ENCODE measurements around the gene CD207. TPM values are rescaled to one million over a fixed set of nuclear protein-coding genes. Genes with fewer than 3 reads are reported as not detected.

The CD207 gene
- total and polyA plus RNA-seq, 4 donors = 0.06 to 1.8 (median 0.49) TPM

DNA sequence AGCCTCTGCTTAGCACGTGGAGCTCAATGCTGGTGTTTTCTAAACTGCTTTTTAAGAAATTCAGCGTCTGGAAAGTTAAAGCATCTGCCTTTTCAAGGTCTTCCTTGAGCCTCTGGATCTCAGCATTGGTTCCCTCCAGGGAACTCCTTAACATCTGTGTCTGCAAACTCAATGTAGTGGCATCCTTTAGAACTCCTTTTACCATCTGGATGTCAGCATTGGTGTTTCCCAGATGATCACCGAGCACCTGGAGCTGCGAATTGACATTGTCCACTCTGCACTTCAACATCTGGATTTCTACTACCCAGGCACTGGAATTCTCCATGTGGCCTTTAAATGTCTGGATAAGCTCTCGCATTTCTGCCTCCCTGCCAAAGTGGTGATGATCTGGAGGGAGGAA is 18.9 kb downstream of the CD207 start:
- no peak overlapping the region for H3K27ac ChIP-seq (ENCODE audit: low read depth in 1 of 2, low read length in 1 of 2)
- H3K9me3 ChIP-seq (ENCODE audit: control insufficient read depth in 4 of 4, insufficient read depth in 3 of 4, low read length in 3 of 4) = no peaks in the 10 kb centered on the region
- H3K27me3 ChIP-seq (ENCODE audit: control insufficient read depth in 3 of 3, insufficient read depth in 3 of 3, low read length in 2 of 3) = peaks cover 0 to 4% (median 3%) of the 10 kb centered on the region in 3 donors
- H3K4me1 ChIP-seq (ENCODE audit: control insufficient read depth in 5 of 5, insufficient read depth in 5 of 5, low read length in 5 of 5) = no peaks in the 10 kb centered on the region
- H3K36me3 ChIP-seq (ENCODE audit: control insufficient read depth in 4 of 4, insufficient read depth in 4 of 4, low read length in 4 of 4) = no peaks in the 10 kb centered on the region
- WGBS, 2 donors = 76 to 89% methylated on average over 5 of the region's 5 CpGs
- TF ChIP-seq, protein P1, sequence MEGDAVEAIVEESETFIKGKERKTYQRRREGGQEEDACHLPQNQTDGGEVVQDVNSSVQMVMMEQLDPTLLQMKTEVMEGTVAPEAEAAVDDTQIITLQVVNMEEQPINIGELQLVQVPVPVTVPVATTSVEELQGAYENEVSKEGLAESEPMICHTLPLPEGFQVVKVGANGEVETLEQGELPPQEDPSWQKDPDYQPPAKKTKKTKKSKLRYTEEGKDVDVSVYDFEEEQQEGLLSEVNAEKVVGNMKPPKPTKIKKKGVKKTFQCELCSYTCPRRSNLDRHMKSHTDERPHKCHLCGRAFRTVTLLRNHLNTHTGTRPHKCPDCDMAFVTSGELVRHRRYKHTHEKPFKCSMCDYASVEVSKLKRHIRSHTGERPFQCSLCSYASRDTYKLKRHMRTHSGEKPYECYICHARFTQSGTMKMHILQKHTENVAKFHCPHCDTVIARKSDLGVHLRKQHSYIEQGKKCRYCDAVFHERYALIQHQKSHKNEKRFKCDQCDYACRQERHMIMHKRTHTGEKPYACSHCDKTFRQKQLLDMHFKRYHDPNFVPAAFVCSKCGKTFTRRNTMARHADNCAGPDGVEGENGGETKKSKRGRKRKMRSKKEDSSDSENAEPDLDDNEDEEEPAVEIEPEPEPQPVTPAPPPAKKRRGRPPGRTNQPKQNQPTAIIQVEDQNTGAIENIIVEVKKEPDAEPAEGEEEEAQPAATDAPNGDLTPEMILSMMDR (IDR thresholded peaks at IDR 0.05; ENCODE audit: control extremely low read depth, extremely low read depth) = no peak
- H3K4me3 ChIP-seq = no peak overlapping the region
- DNase-seq = peak in 2 of 3 donors; percentile 12 to 17
- H3K9ac ChIP-seq (ENCODE audit: insufficient read depth in 1 of 2, low read length in 2 of 2) = no peak overlapping the region
- ATAC-seq (ENCODE audit: insufficient read depth, low FRiP score) = no peak

DNA sequence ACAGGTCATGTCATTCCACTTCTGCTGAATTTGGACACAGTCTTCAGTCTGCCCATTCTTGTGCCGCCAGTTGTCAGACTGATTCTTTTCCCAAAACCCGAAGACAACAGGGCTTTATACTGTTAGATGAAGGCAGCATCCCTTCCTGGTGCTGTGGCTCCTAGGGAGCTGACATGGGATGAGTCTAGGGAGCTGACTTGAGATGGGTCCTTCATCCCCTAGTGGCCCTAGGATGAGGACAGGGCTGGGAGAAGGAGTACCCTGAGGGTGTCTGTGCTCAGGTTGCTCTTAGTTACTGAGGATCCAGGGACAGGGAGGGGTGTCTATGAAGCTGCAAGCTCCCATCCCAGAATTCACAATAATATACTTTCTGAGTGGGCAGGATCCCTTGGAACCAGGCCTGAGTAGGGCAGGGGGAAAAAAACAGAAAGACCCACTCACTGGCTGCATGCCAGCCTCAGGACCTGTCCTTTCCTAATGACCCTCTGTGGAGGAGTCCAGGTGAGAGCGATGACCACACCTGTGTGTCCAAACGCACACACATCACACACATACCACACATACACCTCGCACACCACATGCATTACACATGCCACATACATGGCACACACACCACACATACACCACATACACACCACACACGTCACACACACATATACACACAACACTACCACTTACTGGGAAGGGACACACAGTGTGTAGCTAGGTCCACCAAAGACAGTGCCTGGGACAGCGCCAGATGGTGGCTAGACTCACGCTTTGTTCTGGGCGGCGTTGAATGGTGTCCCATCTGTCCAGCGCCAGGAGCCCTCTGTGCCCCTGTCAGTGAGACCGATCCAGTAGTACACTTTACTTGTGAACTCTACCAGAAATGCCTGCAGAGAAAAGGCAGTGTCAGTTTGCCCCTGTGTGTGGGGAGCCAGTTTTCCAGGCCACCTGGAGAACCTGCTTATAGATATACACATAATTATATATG is 26.3 kb downstream of the CD207 start:
- no peak overlapping the region for H3K9ac ChIP-seq (ENCODE audit: insufficient read depth in 1 of 2, low read length in 2 of 2)
- no peaks in the 10 kb centered on the region for H3K36me3 ChIP-seq (ENCODE audit: control insufficient read depth in 4 of 4, insufficient read depth in 4 of 4, low read length in 4 of 4)
- ATAC-seq (ENCODE audit: insufficient read depth, low FRiP score) (no peak), DNase-seq (no peak)
- no peaks in the 10 kb centered on the region for H3K27me3 ChIP-seq (ENCODE audit: control insufficient read depth in 3 of 3, insufficient read depth in 3 of 3, low read length in 2 of 3)
- 91 to 95% methylated on average over 12 of the region's 12 CpGs for WGBS, 2 donors
- peaks cover 0 to 2% (median 0%) of the 10 kb centered on the region in 5 donors for H3K4me1 ChIP-seq (ENCODE audit: control insufficient read depth in 5 of 5, insufficient read depth in 5 of 5, low read length in 5 of 5)
- TF ChIP-seq, protein P1 (IDR thresholded peaks at IDR 0.05; ENCODE audit: control extremely low read depth, extremely low read depth) = no peak
- H3K9me3 ChIP-seq (ENCODE audit: control insufficient read depth in 4 of 4, insufficient read depth in 3 of 4, low read length in 3 of 4) = no peaks in the 10 kb centered on the region
- no peak overlapping the region for H3K4me3 ChIP-seq
- no peak overlapping the region for H3K27ac ChIP-seq (ENCODE audit: low read depth in 1 of 2, low read length in 1 of 2)

DNA sequence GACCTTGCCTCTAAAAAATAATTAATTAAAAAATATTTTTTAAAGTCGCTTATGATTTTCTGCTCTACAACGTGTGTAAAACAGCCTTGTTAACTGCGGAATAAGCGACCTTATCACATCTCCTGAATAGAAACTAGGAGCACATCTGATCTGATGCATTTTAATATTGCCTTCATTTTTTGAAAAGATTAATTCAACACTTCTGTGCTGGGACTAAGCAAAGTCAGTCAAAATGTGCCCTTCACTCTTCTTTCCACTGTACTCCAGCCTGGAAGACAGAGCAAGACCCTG is 27.8 kb downstream of the CD207 start:
- peaks cover 0 to 2% (median 0%) of the 10 kb centered on the region in 5 donors for H3K4me1 ChIP-seq (ENCODE audit: control insufficient read depth in 5 of 5, insufficient read depth in 5 of 5, low read length in 5 of 5)
- no peak for DNase-seq
- H3K9me3 ChIP-seq (ENCODE audit: control insufficient read depth in 4 of 4, insufficient read depth in 3 of 4, low read length in 3 of 4) = no peaks in the 10 kb centered on the region
- H3K36me3 ChIP-seq (ENCODE audit: control insufficient read depth in 4 of 4, insufficient read depth in 4 of 4, low read length in 4 of 4) = no peaks in the 10 kb centered on the region
- ATAC-seq (ENCODE audit: insufficient read depth, low FRiP score) = no peak
- H3K27ac ChIP-seq (ENCODE audit: low read depth in 1 of 2, low read length in 1 of 2) = no peak overlapping the region
- no peaks in the 10 kb centered on the region for H3K27me3 ChIP-seq (ENCODE audit: control insufficient read depth in 3 of 3, insufficient read depth in 3 of 3, low read length in 2 of 3)
- no peak overlapping the region for H3K9ac ChIP-seq (ENCODE audit: insufficient read depth in 1 of 2, low read length in 2 of 2)
- H3K4me3 ChIP-seq = no peak overlapping the region
- TF ChIP-seq, protein P1 (IDR thresholded peaks at IDR 0.05; ENCODE audit: control extremely low read depth, extremely low read depth) = no peak
- WGBS, 2 donors = 90 to 93% methylated on average over 4 of the region's 4 CpGs

Measured in lung (tissue), 12 donors.